Measurements from ENCODE around the gene RFX4. TPM values are rescaled to one million over a fixed set of nuclear protein-coding genes. Genes with fewer than 3 reads are reported as not detected.

RFX4 gene
- total RNA-seq, 1 experiment from 2014 or later: not detected

- ChIA-PET CTCF (no interaction called here), RAD21 (ENCODE audit: low non-redundant PET in 1 of 2, low total read pairs in 2 of 2, uncharacterized antibody in 2 of 2, unreplicated experiment in 2 of 2) (no interaction called here), POLR2A (no interaction called here)
- Histone ChIP-seq H3K9me3 (ENCODE audit: control insufficient read depth in 1 of 2, insufficient read depth in 1 of 2, low read depth in 1 of 2, low read length in 2 of 2) (no peaks in the 10 kb centered on the region), H3K9ac (ENCODE audit: low read length) (no peak overlapping the region), H3K27ac (ENCODE audit: low read depth, low read length) (no peak overlapping the region), H4K20me1 (ENCODE audit: insufficient read depth) (no peaks in the 10 kb centered on the region), H3K4me2 (ENCODE audit: low read length) (no peak overlapping the region), H2AFZ (ENCODE audit: low read depth, low read length, poor library complexity, severe bottlenecking) (no peak overlapping the region), H3K27me3 (ENCODE audit: insufficient read depth, low read length) (no peaks in the 10 kb centered on the region), H3K9me2 (ENCODE audit: insufficient read depth) (no peaks in the 10 kb centered on the region), H3K79me2 (ENCODE audit: insufficient read depth, low read length) (no peaks in the 10 kb centered on the region), H3K4me3 (replicated peaks in 1 of 2; ENCODE audit: low read depth in 1 of 2, low read length in 2 of 2) (no peak overlapping the region), H3K4me1 (ENCODE audit: control insufficient read depth in 1 of 2, insufficient read depth in 2 of 2, low read length in 2 of 2) (no peaks in the 10 kb centered on the region), H3K36me3 (ENCODE audit: control insufficient read depth in 1 of 2, insufficient read depth in 2 of 2, low read length in 2 of 2) (no peaks in the 10 kb centered on the region)
- no TSS peak for BruUV-seq (replicated peaks)
- intact Hi-C loops (cut with micrococcal nuclease): no loop called here
- TF ChIP-seq ZNF274 (IDR thresholded peaks at IDR 0.05; ENCODE audit: low read depth, low read length): no peak
- DNase-seq (ENCODE audit: low read depth, low spot score) (no peak), ATAC-seq (no peak)
These were observed 18.0 kb upstream of the RFX4 start for GRCh38 chr12:106564678-106565329.

GRCh38 chr12:106566771-106567170, 16.0 kb upstream of the RFX4 start:
- BruUV-seq (replicated peaks): no TSS peak
- no peaks in the 10 kb centered on the region for H3K27me3 ChIP-seq (ENCODE audit: insufficient read depth, low read length)
- H3K4me1 ChIP-seq (ENCODE audit: control insufficient read depth in 1 of 2, insufficient read depth in 2 of 2, low read length in 2 of 2): no peaks in the 10 kb centered on the region
- H3K9me3 ChIP-seq (ENCODE audit: control insufficient read depth in 1 of 2, insufficient read depth in 1 of 2, low read depth in 1 of 2, low read length in 2 of 2): no peaks in the 10 kb centered on the region
- ATAC-seq (no peak), DNase-seq (ENCODE audit: low read depth, low spot score) (no peak)
- ChIA-PET RAD21 (ENCODE audit: low non-redundant PET in 1 of 2, low total read pairs in 2 of 2, uncharacterized antibody in 2 of 2, unreplicated experiment in 2 of 2) (no interaction called here), CTCF (no interaction called here), POLR2A (no interaction called here)
- intact Hi-C loops (cut with micrococcal nuclease): no loop called here
- no peak overlapping the region for H3K4me2 ChIP-seq (ENCODE audit: low read length)
- no peaks in the 10 kb centered on the region for H3K9me2 ChIP-seq (ENCODE audit: insufficient read depth)
- H2AFZ ChIP-seq (ENCODE audit: low read depth, low read length, poor library complexity, severe bottlenecking): no peak overlapping the region
- H3K79me2 ChIP-seq (ENCODE audit: insufficient read depth, low read length): no peaks in the 10 kb centered on the region
- H3K4me3 ChIP-seq (replicated peaks in 1 of 2; ENCODE audit: low read depth in 1 of 2, low read length in 2 of 2): no peak overlapping the region
- no peak overlapping the region for H3K27ac ChIP-seq (ENCODE audit: low read depth, low read length)
- H3K9ac ChIP-seq (ENCODE audit: low read length): no peak overlapping the region
- H4K20me1 ChIP-seq (ENCODE audit: insufficient read depth): no peaks in the 10 kb centered on the region
- no peaks in the 10 kb centered on the region for H3K36me3 ChIP-seq (ENCODE audit: control insufficient read depth in 1 of 2, insufficient read depth in 2 of 2, low read length in 2 of 2)
- TF ChIP-seq ZFX (IDR thresholded peaks at IDR 0.05): no peak
- no peak for TF ChIP-seq EZH2 (IDR thresholded peaks at IDR 0.05)
- no peak for TF ChIP-seq ZBTB33 (IDR thresholded peaks at IDR 0.05; ENCODE audit: extremely low read depth, insufficient replicate concordance, low read length)
- TF ChIP-seq SRF (IDR thresholded peaks at IDR 0.05; ENCODE audit: low read depth): no peak
- TF ChIP-seq RAD21 (IDR thresholded peaks at IDR 0.05; ENCODE audit: low read depth): no peak
- no peak for TF ChIP-seq CTCF (IDR thresholded peaks at IDR 0.05 in 2 of 3, conservative IDR thresholded peaks at IDR 0.05 in 1 of 3; ENCODE audit: borderline replicate concordance in 1 of 3, insufficient read depth in 1 of 3, low read depth in 2 of 3, low read length in 2 of 3)
- TF ChIP-seq ELF1 (IDR thresholded peaks at IDR 0.05; ENCODE audit: borderline replicate concordance, low read depth): no peak
- TF ChIP-seq ZNF274 (IDR thresholded peaks at IDR 0.05; ENCODE audit: low read depth, low read length): no peak
- no peak for TF ChIP-seq YY1 (IDR thresholded peaks at IDR 0.05; ENCODE audit: extremely low read depth, insufficient replicate concordance, low read depth, low read length)
- TF ChIP-seq EZH2phosphoT487 (IDR thresholded peaks at IDR 0.05; ENCODE audit: borderline replicate concordance): no peak
- TF ChIP-seq JUND (IDR thresholded peaks at IDR 0.05): no peak
- no peak for TF ChIP-seq TCF7L2 (IDR thresholded peaks at IDR 0.05; ENCODE audit: borderline replicate concordance, extremely low read depth, insufficient read depth, insufficient read length)
- TF ChIP-seq MAX (IDR thresholded peaks at IDR 0.05): no peak

All from HCT116 (cell line).